Vagina (tissue), 2 donors: ENCODE results near the gene UNC5B. TPM values are rescaled to one million over a fixed set of nuclear protein-coding genes. Genes with fewer than 3 reads are reported as not detected.

ENCODE experiments used
- DNase-seq, 2 donors: peaks; one replicate each; pipeline ENCODE4 v3.0.0-alpha.2; 2017; ENCODE audit errors: extremely low spot score in 2 of 2
- H3K27ac ChIP-seq: fragments of 200-600 bp; sonication (generic); one replicate; pipeline ENCODE4 v1.5.1; 2019
- H3K27me3 ChIP-seq: fragments of 200-600 bp; sonication (generic); one replicate; pipeline ENCODE4 v1.5.1; 2019
- H3K36me3 ChIP-seq, 2 donors: fragments of 200-600 bp; sonication (generic); one replicate each; pipeline ENCODE4 v1.5.1; 2017 to 2019
- H3K4me1 ChIP-seq: fragments of 200-600 bp; sonication (generic); one replicate; pipeline ENCODE4 v1.5.1; 2019
- H3K4me3 ChIP-seq, 2 donors: fragments of 200-600 bp; sonication (generic); 1 replicate in 1 of 2; 2 replicates in 1 of 2; pipeline ENCODE4 v1.5.1; 2016 to 2019
- H3K9me3 ChIP-seq: fragments of 200-600 bp; sonication (generic); one replicate; pipeline ENCODE4 v1.5.1; 2019
- POLR2A ChIP-seq, 2 donors: fragments of 450-650 bp; IDR thresholded peaks; one replicate each; pipeline ENCODE4 v1.6.1; 2017; ENCODE audit warnings: antibody characterized with exemption in 2 of 2, mild to moderate bottlenecking in 2 of 2, moderate library complexity in 2 of 2
- POLR2AphosphoS5 ChIP-seq, 2 donors: sonication (generic); formaldehyde crosslinking; IDR thresholded peaks; one replicate each; pipeline ENCODE4 v1.9.0; 2017; ENCODE audit warnings: antibody characterized with exemption in 2 of 2, mild to moderate bottlenecking in 2 of 2, low read depth in 1 of 2; ENCODE audit not compliant: insufficient read depth in 1 of 2
- intact Hi-C: fragments of 100-400 bp; cut with DNase I; formaldehyde crosslinking; loops from one replicate; pipeline ENCODE4 v1.15.1; 2023
- total RNA-seq: library from RNA; depleted of rRNA; stranded (reverse); fragments of >200 nt; gene quantifications from one replicate; pipeline ENCODE4 v1.2.3, GENCODE V29; 2016
- TF ChIP-seq, protein P1 (sequence below), 3 experiments: fragments of 450-650 bp in 2 of 3; fragments of 200-600 bp in 1 of 3; sonication (generic) in 1 of 3; IDR thresholded peaks; one replicate each; pipeline ENCODE4 v1.5.1; 2017 to 2019; ENCODE audit warnings: antibody characterized with exemption in 3 of 3, mild to moderate bottlenecking in 2 of 3, moderate library complexity in 2 of 3

The UNC5B gene
- total RNA-seq, 1 donor from 2014 or later, result 24.3 TPM

DNA sequence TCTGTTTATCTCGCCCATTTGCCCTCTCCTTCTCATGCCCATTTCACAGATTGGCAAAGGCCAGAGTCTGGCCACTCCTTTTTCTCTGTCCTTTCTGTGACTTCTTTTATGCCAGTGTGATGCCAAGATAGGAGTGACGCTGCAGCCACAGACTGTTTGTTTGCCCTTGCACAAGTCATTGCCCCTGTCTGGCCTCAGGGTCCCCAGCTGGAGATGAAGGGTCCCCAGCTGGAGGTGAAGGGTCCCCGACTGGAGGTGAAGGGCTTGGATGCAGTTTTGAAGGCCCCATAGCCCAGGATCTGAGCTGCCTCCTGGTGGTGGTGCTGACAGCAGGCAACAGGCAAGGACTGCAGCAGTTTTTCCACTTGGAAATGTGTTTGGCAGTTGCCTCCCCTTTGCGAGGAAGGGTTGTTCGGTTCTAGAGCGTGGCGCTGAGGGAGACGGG is 55.9 kb downstream of the UNC5B start:
- TF ChIP-seq, protein P1, sequence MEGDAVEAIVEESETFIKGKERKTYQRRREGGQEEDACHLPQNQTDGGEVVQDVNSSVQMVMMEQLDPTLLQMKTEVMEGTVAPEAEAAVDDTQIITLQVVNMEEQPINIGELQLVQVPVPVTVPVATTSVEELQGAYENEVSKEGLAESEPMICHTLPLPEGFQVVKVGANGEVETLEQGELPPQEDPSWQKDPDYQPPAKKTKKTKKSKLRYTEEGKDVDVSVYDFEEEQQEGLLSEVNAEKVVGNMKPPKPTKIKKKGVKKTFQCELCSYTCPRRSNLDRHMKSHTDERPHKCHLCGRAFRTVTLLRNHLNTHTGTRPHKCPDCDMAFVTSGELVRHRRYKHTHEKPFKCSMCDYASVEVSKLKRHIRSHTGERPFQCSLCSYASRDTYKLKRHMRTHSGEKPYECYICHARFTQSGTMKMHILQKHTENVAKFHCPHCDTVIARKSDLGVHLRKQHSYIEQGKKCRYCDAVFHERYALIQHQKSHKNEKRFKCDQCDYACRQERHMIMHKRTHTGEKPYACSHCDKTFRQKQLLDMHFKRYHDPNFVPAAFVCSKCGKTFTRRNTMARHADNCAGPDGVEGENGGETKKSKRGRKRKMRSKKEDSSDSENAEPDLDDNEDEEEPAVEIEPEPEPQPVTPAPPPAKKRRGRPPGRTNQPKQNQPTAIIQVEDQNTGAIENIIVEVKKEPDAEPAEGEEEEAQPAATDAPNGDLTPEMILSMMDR (IDR thresholded peaks at IDR 0.05), result peak in 1 of 3 experiments; percentile 21
- TF ChIP-seq POLR2A (IDR thresholded peaks at IDR 0.05), result no peak
- H3K4me1 ChIP-seq, result peaks cover 34% of the 10 kb centered on the region
- no peaks in the 10 kb centered on the region for H3K36me3 ChIP-seq
- H3K9me3 ChIP-seq, result no peaks in the 10 kb centered on the region
- intact Hi-C loops, result loop anchor here (10.0 kb wide), 1 partner anchor 53 kb away; the partner anchor contains the start of gene UNC5B
- H3K27me3 ChIP-seq, result no peaks in the 10 kb centered on the region
- H3K4me3 ChIP-seq, result no peak overlapping the region
- DNase-seq, result no peak
- H3K27ac ChIP-seq, result peak overlapping the region; percentile 0

DNA sequence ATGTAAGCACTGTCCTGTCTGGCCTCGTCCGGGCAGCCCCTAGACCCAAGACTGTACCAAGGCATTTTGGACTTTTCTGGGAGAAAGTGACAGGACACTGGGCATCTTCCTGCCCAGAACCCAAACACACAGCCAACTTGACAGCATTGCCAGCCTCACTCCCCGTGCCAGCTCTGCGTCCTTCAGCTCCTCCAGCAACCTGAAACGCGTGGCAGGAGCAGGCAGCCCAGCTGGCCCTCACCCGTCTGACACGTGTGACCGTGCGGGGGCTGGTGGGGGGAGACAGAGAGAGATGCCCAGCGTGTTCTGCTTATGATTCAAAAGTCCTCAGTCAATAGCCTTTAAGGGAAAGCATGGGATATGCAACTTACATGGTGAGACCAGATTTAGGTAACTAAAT is 56.4 kb downstream of the UNC5B start:
- no peak for DNase-seq
- peaks cover 29% of the 10 kb centered on the region for H3K4me1 ChIP-seq
- no peak overlapping the region for H3K4me3 ChIP-seq
- H3K36me3 ChIP-seq, result no peaks in the 10 kb centered on the region
- no peak for TF ChIP-seq POLR2AphosphoS5 (IDR thresholded peaks at IDR 0.05; ENCODE audit: insufficient read depth in 1 of 2, low read depth in 1 of 2)
- TF ChIP-seq, protein P1 (IDR thresholded peaks at IDR 0.05), result no peak
- TF ChIP-seq POLR2A (IDR thresholded peaks at IDR 0.05), result no peak
- no peaks in the 10 kb centered on the region for H3K27me3 ChIP-seq
- intact Hi-C loops, result loop anchor here (10.0 kb wide), 1 partner anchor 54 kb away; the partner anchor contains the start of gene UNC5B
- peak overlapping the region; percentile 0 for H3K27ac ChIP-seq
- no peaks in the 10 kb centered on the region for H3K9me3 ChIP-seq

DNA sequence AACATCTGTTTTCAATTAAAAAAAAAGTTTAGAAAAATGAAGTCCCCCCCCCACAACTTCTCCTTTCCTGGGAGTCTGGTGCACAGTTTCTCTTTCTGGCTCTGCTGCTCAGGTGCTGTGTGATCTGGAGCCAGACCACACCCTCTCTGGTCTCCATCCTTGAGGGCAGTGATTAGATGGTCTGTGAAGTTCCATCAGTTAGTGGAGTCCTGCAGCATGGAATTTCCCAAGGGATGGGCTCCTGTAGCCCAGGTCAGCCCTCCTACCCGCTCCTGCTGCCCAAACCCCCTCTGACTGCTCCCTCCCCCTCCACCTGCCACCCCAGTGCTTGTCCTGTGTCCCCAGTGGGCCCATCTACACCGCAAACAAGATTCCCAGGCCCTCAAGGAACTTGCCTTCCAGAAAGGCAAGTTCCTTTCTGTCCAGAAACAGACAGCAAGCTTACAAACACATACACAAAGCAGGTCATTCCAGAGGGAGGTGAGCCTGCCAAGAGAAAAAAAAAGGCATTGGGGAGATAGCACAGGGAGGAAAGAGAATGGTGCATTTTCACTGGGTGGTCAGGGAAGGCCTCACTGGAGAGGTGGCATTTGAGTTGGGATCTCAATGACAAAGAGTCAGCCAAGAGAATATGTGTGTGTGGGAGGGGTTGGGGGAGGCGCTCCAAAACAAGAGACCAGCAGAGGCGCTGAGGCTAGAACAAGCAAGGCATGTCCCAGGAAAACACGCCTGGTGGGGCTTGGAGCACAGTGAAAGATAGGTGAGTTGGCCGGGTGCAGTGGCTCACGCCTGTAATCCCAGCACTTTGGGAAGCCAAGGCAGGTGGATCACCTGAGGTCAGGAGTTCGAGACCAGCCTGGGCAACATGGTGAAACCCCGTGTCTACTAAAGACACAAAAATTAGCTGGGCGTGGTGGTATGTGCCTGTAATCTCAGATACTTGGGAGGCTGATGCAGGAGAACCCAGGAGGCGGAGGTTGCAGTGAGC is 57.2 kb downstream of the UNC5B start:
- H3K36me3 ChIP-seq, result no peaks in the 10 kb centered on the region
- H3K27me3 ChIP-seq, result no peaks in the 10 kb centered on the region
- H3K9me3 ChIP-seq, result no peaks in the 10 kb centered on the region
- DNase-seq, result no peak
- H3K4me3 ChIP-seq, result no peak overlapping the region
- no peak for TF ChIP-seq POLR2AphosphoS5 (IDR thresholded peaks at IDR 0.05; ENCODE audit: insufficient read depth in 1 of 2, low read depth in 1 of 2)
- intact Hi-C loops, result loop anchor here (10.0 kb wide), 1 partner anchor 55 kb away; the partner anchor contains the start of gene UNC5B
- no peak overlapping the region for H3K27ac ChIP-seq
- peaks cover 29% of the 10 kb centered on the region for H3K4me1 ChIP-seq

DNA sequence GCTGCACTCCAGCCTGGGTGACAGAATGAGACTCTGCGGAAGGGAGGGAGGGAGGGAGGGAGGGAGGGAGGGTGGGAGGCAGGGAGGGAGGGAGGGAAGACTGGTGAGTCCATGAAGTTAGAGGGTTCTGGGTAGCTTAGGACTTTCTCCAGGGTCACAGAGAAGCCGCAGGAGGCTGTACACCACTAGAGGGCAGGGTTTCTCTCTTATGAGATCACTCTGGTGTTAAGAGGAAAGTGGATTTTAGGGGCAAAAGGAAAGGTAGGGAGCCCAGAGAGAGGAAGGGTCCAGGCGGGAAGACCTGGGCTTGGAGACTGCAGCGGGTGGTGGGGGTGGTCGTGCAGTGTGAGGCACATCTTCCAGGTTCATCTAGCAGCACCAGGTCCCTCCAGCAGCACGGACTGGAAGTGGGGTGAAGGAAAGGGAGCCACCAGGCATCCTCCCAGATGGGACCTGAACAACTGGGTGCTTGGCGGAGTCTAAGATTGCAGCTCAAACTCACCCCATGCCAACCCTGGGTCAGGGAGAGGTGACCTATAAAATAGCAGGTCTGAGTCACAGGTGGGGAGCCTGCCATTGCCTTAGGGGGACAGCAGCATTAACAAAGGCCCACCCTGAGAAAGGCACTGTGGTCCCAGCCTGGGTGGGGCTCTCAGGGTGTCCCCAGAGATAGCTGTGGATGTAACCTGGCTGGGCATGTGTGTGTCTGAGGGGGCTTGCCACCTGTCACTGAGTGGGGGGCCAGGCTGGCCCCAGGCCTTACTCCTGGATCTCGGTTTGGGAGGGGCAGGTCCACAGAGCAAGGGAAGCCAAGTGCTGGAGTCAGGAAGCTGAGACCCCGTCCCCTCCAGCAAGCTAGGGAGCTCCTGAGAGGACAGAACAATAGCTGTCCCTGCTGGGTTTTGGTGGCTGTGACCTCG is 58.2 kb downstream of the UNC5B start:
- no peak overlapping the region for H3K27ac ChIP-seq
- DNase-seq, result no peak
- no peak for TF ChIP-seq POLR2A (IDR thresholded peaks at IDR 0.05)
- TF ChIP-seq, protein P1 (IDR thresholded peaks at IDR 0.05), result peak in 1 of 3 experiments; percentile 25
- intact Hi-C loops, result no loop called here
- H3K4me1 ChIP-seq, result peaks cover 25% of the 10 kb centered on the region
- no peaks in the 10 kb centered on the region for H3K27me3 ChIP-seq
- no peak overlapping the region for H3K4me3 ChIP-seq
- H3K9me3 ChIP-seq, result no peaks in the 10 kb centered on the region
- H3K36me3 ChIP-seq, result no peaks in the 10 kb centered on the region

DNA sequence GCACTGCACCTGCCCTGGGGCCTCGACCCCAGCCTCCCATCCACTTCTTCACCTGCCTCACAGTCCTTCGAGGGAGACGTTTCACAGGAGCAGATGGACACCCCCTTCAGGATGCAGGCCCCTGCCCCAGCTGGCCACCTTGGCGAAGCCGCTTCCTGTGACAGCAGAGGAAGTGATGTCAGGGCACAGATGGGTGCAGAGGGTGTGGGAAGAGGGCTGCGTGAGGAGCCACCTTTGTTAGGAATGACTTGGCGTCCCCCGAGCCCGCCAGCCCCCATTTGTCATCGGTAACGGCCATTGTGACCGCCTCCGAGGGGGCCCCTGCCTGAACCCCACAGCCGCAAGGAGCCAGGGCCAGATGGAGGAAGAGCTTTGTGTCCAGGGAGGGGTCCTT is 59.3 kb downstream of the UNC5B start:
- no peak for DNase-seq
- Histone ChIP-seq H3K27me3 (no peaks in the 10 kb centered on the region), H3K4me1 (peaks cover 15% of the 10 kb centered on the region), H3K9me3 (no peaks in the 10 kb centered on the region), H3K4me3 (no peak overlapping the region), H3K27ac (no peak overlapping the region), H3K36me3 (no peaks in the 10 kb centered on the region)
- TF ChIP-seq POLR2A (IDR thresholded peaks at IDR 0.05) (no peak), POLR2AphosphoS5 (IDR thresholded peaks at IDR 0.05; ENCODE audit: insufficient read depth in 1 of 2, low read depth in 1 of 2) (no peak)
- TF ChIP-seq, protein P1 (IDR thresholded peaks at IDR 0.05), result no peak
- intact Hi-C loops, result no loop called here
